Umbilical cord (tissue), 2 donors: Measurements from ENCODE around the gene HOXA6. TPM values are rescaled to one million over a fixed set of nuclear protein-coding genes. Genes with fewer than 3 reads are reported as not detected.

Experiments used
- DNase-seq: peaks from one replicate; pipeline ENCODE4 v3.0.0-alpha.2; 2015; ENCODE audit warnings: low spot score
- total RNA-seq: library from RNA; depleted of rRNA; stranded (reverse); fragments of >200 nt; gene quantifications from one replicate; pipeline ENCODE4 v1.2.3, GENCODE V29; 2014; ENCODE audit warnings: low replicate concordance; ENCODE audit not compliant: insufficient read depth

The HOXA6 gene
- total RNA-seq, 1 donor from 2014 or later: not detected

DNA sequence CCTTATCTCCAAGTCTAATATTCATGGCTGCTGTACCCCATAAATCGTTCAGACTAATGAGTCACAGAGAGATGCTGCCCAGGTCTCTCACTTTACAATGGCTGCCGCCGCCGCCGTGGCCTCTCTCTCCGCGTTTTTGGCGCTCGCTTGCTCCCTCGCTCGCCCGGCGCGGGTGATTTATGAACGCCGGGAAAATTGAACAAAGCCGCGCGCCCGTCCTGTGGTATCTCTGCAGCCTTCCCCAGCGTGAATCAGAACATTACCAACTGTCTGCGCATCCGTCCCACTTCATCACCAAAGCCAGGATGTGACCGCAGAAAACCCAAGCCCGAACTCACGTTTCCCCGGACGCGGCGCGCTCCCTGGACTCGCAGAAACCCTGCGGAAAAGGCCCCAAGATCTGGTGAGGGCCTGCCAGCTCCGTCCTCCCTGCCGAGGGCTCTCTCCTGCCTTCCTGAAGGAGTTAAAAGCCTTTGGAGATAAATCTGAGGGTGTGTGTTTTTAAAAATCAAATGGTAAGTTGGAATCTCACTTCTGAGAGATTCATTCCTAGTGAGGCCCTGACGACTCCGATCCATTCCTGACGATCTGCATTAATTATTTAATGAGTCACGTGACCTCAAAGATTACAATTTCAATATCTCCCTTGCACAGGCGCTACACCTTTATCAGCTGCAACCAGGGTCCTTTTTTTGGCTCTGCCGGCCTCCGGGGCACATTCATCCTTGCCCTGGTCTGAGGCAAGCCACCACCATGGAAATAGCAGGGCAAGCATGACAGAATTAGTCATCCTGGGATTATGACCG is 23.3 kb downstream of the HOXA6 start:
- peak; percentile 50 for DNase-seq

DNA sequence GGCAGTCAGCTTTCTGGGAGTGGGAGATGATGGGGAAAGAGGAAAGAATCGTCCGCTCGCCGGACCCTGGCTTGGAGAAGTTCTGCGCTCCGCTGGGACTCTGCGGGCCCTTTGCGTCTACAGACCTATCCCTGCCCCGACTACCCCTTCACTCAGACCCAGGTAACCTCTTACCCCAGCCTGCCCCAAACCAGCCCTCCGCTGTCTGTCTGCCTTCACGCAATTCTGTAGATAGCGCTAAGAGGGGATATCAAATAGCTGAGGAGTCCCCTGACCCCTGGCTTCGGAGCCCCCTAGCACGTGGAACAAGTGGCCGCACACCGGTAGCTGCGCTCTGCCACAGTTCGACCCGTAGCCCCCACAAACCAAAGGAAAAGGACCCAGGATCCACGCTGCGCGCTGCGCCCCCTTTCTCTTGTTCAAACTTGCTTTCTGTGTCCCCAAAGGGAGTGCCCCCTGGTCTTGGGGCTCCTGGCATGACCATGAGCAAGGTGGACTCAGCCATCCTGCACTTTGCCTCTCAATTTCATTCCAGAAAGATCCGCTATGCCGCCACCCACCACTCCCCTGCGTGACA is 24.0 kb downstream of the HOXA6 start:
- no peak for DNase-seq

DNA sequence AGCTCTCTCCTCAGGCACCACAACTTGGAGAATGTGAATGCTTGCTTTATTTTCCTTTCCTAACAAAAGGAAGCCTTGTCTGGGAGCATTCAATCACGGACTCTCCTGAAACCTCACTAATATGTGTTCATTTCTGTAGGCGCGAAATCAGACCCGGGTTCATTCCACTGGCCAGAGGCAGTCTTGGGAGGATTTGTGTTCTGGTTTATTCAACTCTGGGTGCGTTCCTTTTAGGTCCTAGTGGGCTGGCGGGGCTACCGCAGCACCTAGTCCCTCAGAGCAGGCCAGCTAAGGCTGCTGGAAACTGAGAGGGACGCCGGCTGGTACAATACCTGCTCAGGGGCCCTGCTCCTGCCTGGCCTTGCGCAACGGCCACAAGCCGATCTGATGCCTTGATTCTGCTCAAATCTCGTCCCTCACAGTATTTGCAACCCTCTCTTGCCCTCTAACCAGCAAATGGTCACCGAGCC is 24.5 kb downstream of the HOXA6 start:
- no peak for DNase-seq

DNA sequence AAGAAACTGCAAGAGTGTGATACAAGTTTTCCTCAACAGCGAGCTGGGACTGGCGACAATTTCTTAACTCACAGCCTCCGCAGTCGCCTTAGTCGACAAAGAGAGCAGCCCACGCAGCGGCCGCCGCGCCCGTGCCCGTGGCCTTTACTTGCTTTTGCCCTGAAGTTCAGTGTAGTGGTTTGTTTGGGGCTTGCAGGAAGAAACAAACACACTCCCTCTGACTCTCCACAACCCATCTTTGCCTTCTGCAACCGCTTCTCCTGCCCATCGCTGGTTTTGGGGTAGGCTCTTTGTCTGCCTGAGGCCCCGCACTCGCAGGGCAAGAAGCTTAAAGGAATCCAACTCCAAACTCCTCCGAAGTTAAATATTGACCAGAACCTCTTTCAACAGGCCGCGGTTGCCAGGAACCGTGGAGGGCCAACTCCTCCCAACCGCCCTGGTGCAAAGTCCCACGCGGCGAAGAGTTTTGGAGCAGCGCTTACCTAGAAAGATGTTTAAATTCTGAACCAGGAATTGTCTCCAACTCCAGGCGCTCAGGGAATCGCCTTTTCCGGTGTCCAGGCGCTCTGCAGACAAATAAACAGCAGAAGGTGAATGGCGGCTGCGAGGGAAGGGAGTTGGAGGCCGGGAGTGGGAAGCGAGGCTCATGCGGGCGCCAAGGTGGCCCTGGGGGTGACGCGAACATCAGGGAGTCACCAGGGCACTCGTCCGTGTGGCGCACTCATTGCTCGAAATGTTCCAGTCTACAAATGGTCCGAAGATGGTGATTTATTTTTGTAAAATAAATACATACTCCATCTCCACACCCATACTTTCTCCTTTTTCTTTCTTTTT is 25.3 kb downstream of the HOXA6 start:
- no peak for DNase-seq

DNA sequence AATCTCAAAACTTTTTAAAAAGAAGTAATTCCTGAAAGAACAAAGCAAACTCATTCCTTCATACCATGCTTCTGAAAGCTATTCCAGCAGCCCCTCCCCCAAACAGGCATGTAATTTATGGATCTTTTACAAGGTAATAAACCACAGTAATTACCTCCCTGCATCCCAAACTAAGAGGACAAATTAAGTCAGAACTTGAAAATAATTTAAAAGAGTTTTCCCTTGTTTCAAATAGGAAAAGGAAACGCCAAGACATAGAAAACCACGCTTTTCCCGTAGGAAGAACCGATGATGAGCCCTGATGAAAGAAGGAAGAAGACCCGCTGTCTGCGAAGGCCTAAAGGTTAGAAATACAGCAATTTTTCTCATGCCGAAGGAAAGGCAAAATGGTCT is 25.9 kb downstream of the HOXA6 start:
- DNase-seq: no peak

DNA sequence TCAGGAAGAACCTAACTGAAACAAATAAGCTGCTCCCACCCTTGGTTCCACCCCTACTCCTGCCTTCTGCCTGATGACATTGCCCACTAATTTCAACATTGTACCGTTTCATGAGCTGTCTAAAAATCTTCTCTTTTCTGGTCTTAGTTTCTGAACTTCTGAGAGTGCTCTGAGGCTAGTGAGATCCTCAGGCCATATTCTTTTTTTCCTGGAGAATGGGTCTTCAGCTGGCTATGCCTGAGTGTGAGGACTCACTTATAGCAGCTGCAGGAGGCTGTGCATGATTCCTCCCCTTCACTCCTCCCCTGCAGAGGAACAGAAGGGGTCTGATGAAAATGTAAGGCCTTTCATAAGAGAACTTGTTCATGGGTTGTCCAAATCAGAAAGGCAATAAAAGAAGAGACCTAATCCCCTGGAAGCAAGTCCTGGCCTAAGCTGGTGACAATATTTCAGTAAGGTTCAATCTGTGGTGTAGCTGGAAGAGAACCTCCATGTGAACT is 28.1 kb downstream of the HOXA6 start:
- no peak for DNase-seq

DNA sequence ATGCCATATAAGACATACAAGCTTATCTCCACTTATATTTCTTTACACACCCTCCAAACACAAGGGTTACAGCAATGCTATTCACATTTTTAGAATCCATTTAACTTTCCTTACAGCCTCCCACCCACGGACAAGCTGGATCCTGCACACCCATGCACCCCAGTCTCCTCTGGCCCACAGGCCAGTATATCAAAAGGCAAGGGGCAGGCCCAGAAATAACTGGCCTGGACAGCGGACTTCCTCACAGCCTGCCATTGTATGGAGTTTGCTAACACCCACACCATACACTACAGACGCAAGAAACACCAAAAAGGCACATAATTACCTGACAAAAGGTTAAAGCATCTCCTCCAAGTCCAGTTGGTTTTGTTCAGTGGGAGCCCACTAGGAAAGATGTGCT is 29.0 kb downstream of the HOXA6 start:
- no peak for DNase-seq

DNA sequence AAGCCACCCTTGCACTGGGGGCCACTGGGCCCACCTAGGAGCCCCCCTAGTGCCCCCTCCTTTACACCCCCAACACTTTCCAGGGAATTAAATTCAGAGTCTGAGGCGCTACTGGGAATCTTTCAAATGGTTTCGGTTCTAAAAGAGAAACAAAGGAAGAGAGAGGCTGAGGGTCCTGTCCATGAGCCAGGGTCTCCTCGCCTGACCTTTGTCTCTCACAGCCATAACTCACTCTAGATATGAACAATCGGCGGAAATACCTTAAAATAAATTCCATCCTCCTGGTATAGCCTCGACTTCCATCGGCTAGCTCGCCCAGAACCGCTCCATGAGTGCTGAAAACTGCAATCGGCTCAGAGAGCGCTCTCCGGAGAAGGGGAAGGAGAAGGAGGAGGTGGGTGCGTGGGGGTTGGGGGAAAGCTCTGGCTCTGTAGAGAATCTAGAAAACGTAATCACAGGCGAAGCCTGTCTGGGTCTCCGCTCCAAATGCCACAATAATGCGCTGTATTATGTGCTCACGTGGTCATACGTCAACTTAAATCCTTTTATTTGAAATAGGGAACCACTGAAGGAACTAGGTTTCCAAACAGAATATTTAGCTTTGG is 29.6 kb downstream of the HOXA6 start:
- peak; percentile 64 for DNase-seq

DNA sequence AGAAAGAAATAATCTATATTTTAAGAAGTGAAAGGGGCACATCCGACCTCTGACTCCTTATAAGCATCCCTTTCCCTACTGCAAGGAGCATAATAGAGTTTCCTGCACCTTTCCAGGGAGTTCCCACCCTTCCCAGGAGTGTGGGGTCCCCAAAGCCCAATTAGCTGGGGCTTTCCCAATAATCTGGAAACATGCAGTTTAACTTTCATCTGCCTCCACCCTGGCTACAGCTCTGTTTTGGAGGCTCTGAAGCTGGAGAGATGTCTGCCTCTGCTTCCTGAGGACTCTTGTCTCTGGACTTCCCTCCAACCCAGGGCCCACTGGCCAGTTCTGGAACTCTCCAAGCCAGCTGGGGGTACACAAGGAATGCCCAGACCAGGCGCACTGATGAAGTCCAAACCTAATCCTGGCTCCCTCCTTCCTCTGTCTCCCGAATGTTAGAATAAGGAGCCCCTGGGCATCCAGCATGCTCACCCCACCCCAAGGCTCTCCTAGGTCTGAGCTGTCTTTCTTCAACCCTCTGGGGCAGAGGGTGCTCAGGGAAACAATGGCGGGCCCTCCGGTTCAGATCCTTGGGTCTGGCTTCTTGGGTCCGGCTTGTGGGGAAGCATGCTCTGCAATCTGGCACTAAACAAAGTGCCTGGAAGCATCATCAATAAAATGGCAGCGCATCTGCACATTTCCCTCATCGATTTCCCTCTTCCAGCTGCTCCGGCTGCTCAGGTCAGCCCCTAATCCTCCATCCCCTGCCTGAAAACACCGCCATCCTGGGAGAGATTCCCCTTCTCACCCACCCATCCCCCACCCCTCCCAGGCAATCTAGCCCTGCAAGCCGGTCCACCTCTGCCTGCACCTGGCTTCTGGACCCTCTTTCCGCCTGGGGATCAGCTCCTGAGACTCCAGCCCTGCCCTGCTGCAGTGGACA is 30.4 kb downstream of the HOXA6 start:
- no peak for DNase-seq

DNA sequence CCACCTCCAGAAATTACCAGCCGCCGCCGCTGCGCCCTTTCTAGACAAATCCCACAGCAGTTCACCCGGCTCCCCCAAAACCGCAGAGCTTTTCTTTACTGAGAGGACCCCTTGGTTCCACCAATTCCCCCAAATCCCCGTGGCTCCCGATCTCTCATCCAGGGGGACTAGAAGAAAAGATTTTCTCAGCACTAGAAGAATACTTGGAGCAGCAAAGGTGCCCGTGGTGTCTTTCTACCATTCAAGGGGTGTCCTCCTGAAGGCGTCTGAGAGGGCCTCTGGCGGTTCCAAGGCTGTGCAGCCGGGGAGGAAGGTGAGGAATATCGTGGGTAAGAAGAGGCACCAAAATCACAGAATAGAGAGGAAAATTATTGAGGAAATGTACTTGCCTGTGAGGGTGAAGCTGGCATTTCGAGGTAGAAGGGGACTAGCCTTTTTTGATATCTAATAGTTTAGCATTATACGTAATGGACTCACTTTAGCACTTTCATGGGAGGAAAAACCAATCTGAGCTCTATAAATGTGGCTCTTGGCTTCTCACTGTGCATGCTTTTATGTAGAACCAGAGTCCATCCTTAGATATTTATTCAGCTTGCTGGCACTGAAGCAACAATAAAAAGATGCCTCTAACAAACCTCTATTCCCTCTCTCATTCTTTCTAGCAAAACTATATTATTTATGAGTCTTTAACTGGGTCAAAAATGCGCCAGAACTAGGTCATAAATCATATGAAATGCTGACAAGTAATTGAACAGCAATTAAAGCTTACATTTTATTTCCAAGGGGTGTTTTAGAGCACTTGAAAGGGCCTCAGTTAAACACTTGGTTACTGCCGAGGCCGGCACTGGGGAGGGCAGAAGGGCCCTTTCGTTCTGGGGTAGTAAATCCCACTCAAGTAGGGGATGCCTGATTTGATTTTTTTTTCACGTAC is 31.3 kb downstream of the HOXA6 start:
- DNase-seq: no peak

DNA sequence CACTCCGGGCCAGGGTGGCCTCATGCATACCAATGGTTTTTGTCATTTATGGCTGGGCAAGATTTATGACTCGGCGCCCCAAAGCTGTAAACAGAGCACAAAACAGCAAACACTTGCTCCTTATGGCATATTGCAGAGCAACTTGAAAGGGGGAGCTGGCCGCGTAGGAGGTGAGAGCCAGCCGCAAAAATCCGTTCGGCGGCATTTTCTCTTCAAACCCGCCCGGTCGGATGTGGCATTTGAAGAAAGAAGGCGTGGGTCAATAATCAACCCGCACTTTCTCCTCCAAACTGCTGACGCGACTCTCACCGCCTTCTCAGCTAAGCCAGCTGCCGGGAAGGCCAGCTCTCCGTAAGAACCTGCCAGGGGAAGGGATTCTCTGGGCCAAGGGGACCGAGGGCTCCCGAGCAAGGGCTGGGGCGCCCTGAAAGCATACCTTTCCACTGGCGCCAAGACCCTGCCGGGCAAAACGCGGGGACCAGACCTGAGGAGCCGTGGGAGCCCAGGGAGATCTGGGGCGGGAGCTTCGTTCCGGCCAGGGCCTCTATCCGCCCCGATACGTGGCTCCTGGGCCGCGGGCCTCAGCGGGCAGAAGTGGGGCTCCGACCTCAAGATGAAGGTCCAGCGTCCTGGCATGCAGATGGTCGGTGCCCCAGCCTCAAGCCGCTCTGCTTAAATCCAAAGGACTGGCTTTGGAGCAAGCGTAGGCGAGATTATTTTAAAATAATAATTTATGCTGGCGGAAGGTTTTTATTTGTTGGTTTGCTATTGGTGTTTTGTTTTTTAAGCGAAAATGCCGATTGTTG is 32.1 kb downstream of the HOXA6 start:
- peak; percentile 69 for DNase-seq

DNA sequence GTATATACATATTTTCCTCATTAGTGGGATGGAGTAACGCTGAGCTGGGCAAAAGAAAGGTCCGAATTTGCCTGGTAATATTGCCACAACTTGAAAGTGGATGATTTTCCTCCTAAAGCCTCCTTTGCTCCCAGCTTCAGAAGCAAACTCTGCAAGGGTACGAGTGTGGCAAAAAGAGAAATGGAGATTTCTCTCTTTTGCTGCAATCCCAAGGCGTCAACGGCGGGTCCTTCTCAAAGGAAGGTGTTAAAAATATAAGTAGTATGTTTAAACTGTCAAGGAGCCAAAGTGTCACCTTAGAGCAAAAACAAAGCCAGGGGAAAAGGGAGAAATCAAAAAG is 32.7 kb downstream of the HOXA6 start:
- DNase-seq: no peak

DNA sequence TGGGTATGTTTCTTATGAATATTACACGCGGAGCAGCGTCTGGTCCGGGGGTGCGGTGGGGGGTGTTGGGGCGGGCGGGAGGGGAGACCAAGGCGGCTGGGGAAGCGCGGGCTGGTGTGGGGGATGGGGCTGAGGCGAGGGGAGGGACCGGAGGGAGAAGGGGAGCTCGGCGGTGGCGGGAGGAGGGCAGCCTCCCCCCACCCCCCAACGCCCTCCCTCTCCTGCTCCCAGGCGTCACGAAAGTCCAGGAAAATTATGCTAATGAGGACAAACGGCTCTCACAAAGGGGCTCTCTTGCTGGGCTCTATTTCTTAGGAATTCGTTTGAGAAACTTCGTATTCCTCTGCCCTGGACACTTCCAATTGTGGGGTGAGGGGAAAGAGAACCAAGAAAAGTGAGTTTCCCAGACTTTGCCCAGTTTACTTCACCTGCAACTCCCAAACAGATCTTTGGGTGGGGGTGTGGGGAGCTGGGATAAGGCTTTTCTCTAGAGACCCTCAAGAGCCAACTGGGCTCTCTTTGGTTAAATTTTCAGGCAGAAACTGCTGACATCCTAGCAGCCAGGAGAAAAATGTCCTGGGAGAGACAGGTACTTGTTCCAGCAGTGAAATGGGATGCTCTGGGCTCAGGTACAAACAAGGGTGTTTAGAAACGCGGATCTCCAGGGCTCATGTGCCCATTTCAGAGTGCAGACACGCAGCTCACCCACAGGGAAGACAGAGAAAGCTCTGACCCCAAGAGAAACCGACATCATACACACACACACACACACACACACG is 33.4 kb downstream of the HOXA6 start:
- no peak for DNase-seq

DNA sequence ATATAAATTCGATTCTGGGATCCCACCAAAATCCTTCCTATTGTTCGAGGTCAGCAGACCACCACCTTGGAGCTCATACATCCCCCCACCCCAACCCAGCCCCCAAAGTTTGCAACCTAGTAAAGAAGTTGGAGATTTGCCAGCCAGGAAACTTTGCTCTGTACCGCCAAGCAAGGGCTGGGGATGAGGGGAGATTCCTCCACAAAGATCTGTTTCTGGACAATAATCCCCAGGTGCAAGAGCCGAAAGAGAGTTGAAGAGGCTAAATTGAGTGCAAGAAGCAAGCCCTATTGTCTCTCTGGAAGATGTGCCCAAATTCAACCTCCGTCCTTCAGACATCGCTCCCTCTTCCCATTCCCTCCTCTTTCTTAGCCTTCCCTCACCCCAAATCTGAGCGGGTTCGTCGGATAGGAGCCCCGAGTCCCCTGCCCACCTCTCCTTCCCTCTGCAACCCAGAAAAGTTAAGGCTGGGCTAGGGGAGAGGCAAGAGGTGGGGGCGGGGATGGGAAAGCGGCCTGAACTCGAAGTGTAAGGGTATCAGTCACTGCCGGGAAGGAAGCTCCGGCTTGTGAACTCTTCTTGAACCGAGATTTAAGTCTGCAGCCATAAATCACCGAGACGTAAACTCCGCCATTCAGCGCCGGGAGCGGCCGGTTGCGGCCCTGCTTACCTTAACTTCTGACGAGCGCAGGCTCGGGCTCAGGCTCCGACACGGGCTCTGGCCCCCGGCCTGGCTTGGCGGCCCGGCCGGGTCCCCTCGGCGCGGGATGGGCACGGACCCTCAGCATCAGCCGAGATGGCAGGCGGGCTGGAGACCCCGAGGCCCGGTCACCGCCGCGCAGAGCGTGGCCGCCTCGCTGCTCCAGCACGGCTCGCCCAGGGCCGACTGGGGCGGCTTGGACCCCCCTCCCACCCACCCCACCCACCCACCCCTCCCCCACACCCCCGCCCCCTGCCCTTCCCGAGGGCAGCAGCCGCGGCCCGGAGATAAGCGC is 34.3 kb downstream of the HOXA6 start:
- DNase-seq: peak; percentile 92

DNA sequence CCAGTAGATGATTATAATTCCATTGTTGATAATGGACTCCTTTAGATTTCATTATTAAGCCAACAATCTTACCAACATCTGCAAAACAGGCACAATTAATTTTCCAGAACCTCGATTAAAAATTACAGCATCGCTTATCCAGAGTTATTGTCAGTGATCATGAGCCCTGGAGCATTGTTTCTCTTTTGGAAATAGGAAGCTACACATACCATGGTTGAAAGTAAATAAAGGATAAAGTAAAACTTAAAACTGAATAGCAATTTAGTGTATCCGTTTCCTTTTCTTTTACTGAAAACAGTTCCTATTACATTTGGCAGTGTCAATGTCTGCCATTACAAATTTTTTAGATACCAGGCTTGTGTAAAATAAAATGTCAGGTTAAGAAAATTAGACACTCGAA is 35.2 kb downstream of the HOXA6 start:
- DNase-seq: no peak

DNA sequence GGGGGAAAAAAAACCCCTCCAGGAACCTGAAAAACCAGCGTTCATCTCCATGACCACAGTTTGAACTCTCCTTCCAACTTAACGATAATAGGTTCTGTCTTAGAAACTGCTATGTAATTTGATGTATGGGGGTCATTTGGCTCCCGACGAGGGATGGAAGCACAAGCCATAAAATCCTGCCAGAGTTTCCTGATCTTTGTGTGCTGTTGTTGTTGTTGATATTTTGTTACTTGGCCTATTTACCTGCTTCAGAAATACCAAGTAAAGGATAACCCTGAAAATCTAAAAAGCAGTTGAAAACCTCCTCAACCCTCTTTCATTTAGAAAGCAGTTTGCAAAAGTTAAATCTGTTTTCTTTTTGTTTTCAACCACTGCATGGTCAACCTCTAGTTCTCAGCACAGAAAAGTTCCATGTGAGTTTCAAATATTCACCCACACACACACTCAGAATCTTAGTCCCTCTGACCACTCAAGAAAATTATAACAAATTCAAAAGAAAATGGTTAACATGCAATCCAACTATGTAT is 35.8 kb downstream of the HOXA6 start:
- DNase-seq: peak; percentile 64
